IMR-90 (cell line): ENCODE results near the gene DGKZ. TPM values are rescaled to one million over a fixed set of nuclear protein-coding genes. Genes with fewer than 3 reads are reported as not detected.

Experiments used
- ATAC-seq: fragments of 200-7000 bp; cut with Tn5 transposase; 2 replicates; pipeline ENCODE4 v1.9.1; 2020; ENCODE audit warnings: low read depth, mild to moderate bottlenecking, moderate library complexity
- BruUV-seq: library from RNA; stranded (reverse); fragments of 400-500 nt; replicated peaks from 2 replicates; lab custom pipeline; 2021; lab: Mats Ljungman, UMichigan
- CTCF ChIA-PET: fragments of 300-600 bp; formaldehyde crosslinking; extraction: SDS; loops from one replicate; lab custom pipeline; 2021; ENCODE audit warnings: antibody characterized with exemption; lab: Yijun Ruan, JAX
- POLR2A ChIA-PET: fragments of 300-600 bp; sonication (Branson Sonifier 250); formaldehyde crosslinking; loops from one replicate; lab custom pipeline; 2022; ENCODE audit warnings: antibody characterized with exemption; ENCODE audit not compliant: unreplicated experiment; lab: Charles Lee
- DNase-seq: peaks from one replicate; pipeline ENCODE4 v3.0.0; 2013
- H2AFZ ChIP-seq: replicated peaks from 2 replicates; pipeline ENCODE3; 2013; ENCODE audit warnings: low read length, mild to moderate bottlenecking; ENCODE audit not compliant: poor library complexity
- H2AK5ac ChIP-seq: 2 replicates; pipeline ENCODE4 v1.6.1; 2013; ENCODE audit warnings: low read depth, low read length, inconsistent platforms
- H2AK9ac ChIP-seq: replicated peaks from 2 replicates; pipeline ENCODE3; 2013; ENCODE audit warnings: mild to moderate bottlenecking, low read depth, low read length, moderate library complexity; ENCODE audit not compliant: poor library complexity
- H2BK120ac ChIP-seq: 2 replicates; pipeline ENCODE4 v1.6.1; 2013; ENCODE audit warnings: low read depth, low read length, inconsistent platforms
- H2BK15ac ChIP-seq: 3 replicates; pipeline ENCODE4 v1.6.1; 2013; ENCODE audit warnings: low read depth, low read length, inconsistent platforms
- H2BK20ac ChIP-seq: 2 replicates; pipeline ENCODE4 v1.6.1; 2013; ENCODE audit warnings: low read depth, mild to moderate bottlenecking, inconsistent platforms, low read length, moderate library complexity
- H2BK5ac ChIP-seq: 2 replicates; pipeline ENCODE4 v1.6.1; 2013; ENCODE audit warnings: mild to moderate bottlenecking, low read depth, low read length, inconsistent platforms; ENCODE audit not compliant: poor library complexity, severe bottlenecking
- H3K14ac ChIP-seq: replicated peaks from 2 replicates; pipeline ENCODE4 v1.6.1; 2013; ENCODE audit warnings: low read depth, low read length, inconsistent platforms
- H3K18ac ChIP-seq: 2 replicates; pipeline ENCODE4 v1.6.1; 2013; ENCODE audit warnings: low read depth, low read length, control low read depth
- H3K23ac ChIP-seq: 2 replicates; pipeline ENCODE4 v1.6.1; 2013; ENCODE audit warnings: low read depth, low read length, inconsistent platforms
- H3K27ac ChIP-seq: 2 replicates; pipeline ENCODE4 v1.5.1; 2013; ENCODE audit warnings: mild to moderate bottlenecking, control low read depth, low read length; ENCODE audit not compliant: insufficient read depth
- H3K27me3 ChIP-seq: 2 replicates; pipeline ENCODE4 v1.6.1; 2013; ENCODE audit warnings: low read length; ENCODE audit not compliant: control insufficient read depth, insufficient read depth
- H3K36me3 ChIP-seq: 2 replicates; pipeline ENCODE4 v1.6.1; 2013; ENCODE audit warnings: low read length, mixed read lengths; ENCODE audit not compliant: control insufficient read depth, insufficient read depth
- H3K4ac ChIP-seq: 2 replicates; pipeline ENCODE4 v1.6.1; 2013; ENCODE audit warnings: low read depth, low read length, inconsistent platforms
- H3K4me1 ChIP-seq: 2 replicates; pipeline ENCODE4 v1.6.1; 2013; ENCODE audit warnings: low read length, mixed read lengths; ENCODE audit not compliant: control insufficient read depth, insufficient read depth
- H3K4me2 ChIP-seq: 2 replicates; pipeline ENCODE4 v1.6.1; 2013; ENCODE audit warnings: low read depth, mild to moderate bottlenecking, control low read depth, low read length, moderate library complexity
- H3K4me3 ChIP-seq: 2 replicates; pipeline ENCODE4 v1.5.1; 2013; ENCODE audit warnings: low read depth, mild to moderate bottlenecking, control low read depth, low read length, moderate library complexity; ENCODE audit not compliant: insufficient read depth
- H3K56ac ChIP-seq: 2 replicates; pipeline ENCODE4 v1.6.1; 2013; ENCODE audit warnings: low read length, inconsistent platforms; ENCODE audit not compliant: insufficient read depth; ENCODE audit errors: extremely low read depth
- H3K79me1 ChIP-seq, 2 experiments: 2 replicates each; pipeline ENCODE4 v1.6.1; 2013; ENCODE audit warnings: low read length in 2 of 2, inconsistent platforms in 1 of 2, low read depth in 1 of 2
- H3K9ac ChIP-seq: 2 replicates; pipeline ENCODE4 v1.6.1; 2013; ENCODE audit warnings: low read depth, low read length, control low read depth
- H3K9me1 ChIP-seq: 2 replicates; pipeline ENCODE4 v1.6.1; 2013; ENCODE audit warnings: low read length, inconsistent platforms; ENCODE audit not compliant: insufficient read depth
- H3K9me3 ChIP-seq: 2 replicates; pipeline ENCODE4 v1.6.1; 2013; ENCODE audit warnings: low read length; ENCODE audit not compliant: control insufficient read depth, insufficient read depth
- H4K20me1 ChIP-seq: 2 replicates; pipeline ENCODE4 v1.6.1; 2013; ENCODE audit warnings: low read length, inconsistent platforms; ENCODE audit not compliant: insufficient read depth
- H4K5ac ChIP-seq: 2 replicates; pipeline ENCODE4 v1.6.1; 2013; ENCODE audit warnings: mild to moderate bottlenecking, low read depth, low read length, control low read depth
- H4K8ac ChIP-seq, 2 experiments: 2 replicates each; pipeline ENCODE4 v1.6.1; 2013; ENCODE audit warnings: low read depth in 2 of 2, low read length in 2 of 2, control low read depth in 1 of 2, inconsistent platforms in 1 of 2
- H4K91ac ChIP-seq: 2 replicates; pipeline ENCODE4 v1.6.1; 2013; ENCODE audit warnings: low read depth, low read length, inconsistent platforms; ENCODE audit not compliant: insufficient read depth
- CEBPB ChIP-seq: IDR thresholded peaks from 2 replicates; pipeline ENCODE4 v1.6.1; 2012; ENCODE audit warnings: low read depth, low read length, improper control_type of control experiment
- CHD1 ChIP-seq: IDR thresholded peaks from 2 replicates; pipeline ENCODE4 v1.6.1; 2012; ENCODE audit warnings: low read depth, low read length, improper control_type of control experiment
- FOS ChIP-seq: fragments of 150-350 bp; IDR thresholded peaks from 2 replicates; pipeline ENCODE4 v1.6.1; 2016; ENCODE audit warnings: low read depth, low read length
- MAFK ChIP-seq: IDR thresholded peaks from 2 replicates; pipeline ENCODE4 v1.6.1; 2012; ENCODE audit warnings: low read depth, low read length, improper control_type of control experiment
- MAZ ChIP-seq: IDR thresholded peaks from 2 replicates; pipeline ENCODE4 v1.6.1; 2012; ENCODE audit warnings: low read depth, mild to moderate bottlenecking, low read length, improper control_type of control experiment, moderate library complexity, borderline replicate concordance
- POLR2A ChIP-seq: IDR thresholded peaks from 2 replicates; pipeline ENCODE4 v1.6.1; 2012; ENCODE audit warnings: mild to moderate bottlenecking, low read depth, low read length
- RCOR1 ChIP-seq: IDR thresholded peaks from 2 replicates; pipeline ENCODE4 v1.6.1; 2012; ENCODE audit warnings: mild to moderate bottlenecking, low read length, improper control_type of control experiment; ENCODE audit not compliant: insufficient replicate concordance
- WGBS, 2 experiments: methylation state at CpG; one replicate each; pipeline versions ENCODE4 v1.1.5 to v1.1.7; 2013; ENCODE audit warnings: missing lambda C conversion rate in 2 of 2; ENCODE audit not compliant: insufficient read length in 1 of 2; ENCODE audit errors: extremely low coverage in 2 of 2; 5-methylcytosine and 5-hydroxymethylcytosine counted together
- dilution Hi-C: fragments of 300-500 bp; cut with HindIII; formaldehyde crosslinking; loops from one replicate; pipeline ENCODE4 v1.14.3; 2018; ENCODE audit warnings: low sequenced_read_pairs; ENCODE audit not compliant: unreplicated experiment
- in situ Hi-C: fragments of 300-500 bp; cut with MboI; formaldehyde crosslinking; loops from 3 replicates; pipeline ENCODE4 v1.14.3; 2019; ENCODE audit warnings: low sequenced_read_pairs, inconsistent platforms, mixed read lengths
- intact Hi-C: fragments of 100-400 bp; cut with micrococcal nuclease; formaldehyde crosslinking; loops from 2 replicates; pipeline ENCODE4 v1.10.0; 2022
- polyA plus RNA-seq, 3 experiments: library from polyadenylated mRNA; depleted of rRNA; stranded (reverse); fragments of >200 nt; gene quantifications; 2 replicates each; pipeline ENCODE4 v1.2.3, GENCODE V29; 2012; ENCODE audit warnings: low replicate concordance in 1 of 3
- total RNA-seq: library from RNA; depleted of rRNA; stranded (reverse); fragments of >200 nt; gene quantifications from 2 replicates; pipeline ENCODE4 v1.2.3, GENCODE V29; 2012
- TF ChIP-seq, protein P1 (sequence below): conservative IDR thresholded peaks from 2 replicates; pipeline ENCODE4 v1.5.1; 2012; ENCODE audit warnings: mild to moderate bottlenecking, low read depth, low read length, improper control_type of control experiment

DGKZ gene
- total and polyA plus RNA-seq, 2 of the 4 experiments (the other 2 are of a cell fraction): 46.8 to 62.0 TPM

DNA sequence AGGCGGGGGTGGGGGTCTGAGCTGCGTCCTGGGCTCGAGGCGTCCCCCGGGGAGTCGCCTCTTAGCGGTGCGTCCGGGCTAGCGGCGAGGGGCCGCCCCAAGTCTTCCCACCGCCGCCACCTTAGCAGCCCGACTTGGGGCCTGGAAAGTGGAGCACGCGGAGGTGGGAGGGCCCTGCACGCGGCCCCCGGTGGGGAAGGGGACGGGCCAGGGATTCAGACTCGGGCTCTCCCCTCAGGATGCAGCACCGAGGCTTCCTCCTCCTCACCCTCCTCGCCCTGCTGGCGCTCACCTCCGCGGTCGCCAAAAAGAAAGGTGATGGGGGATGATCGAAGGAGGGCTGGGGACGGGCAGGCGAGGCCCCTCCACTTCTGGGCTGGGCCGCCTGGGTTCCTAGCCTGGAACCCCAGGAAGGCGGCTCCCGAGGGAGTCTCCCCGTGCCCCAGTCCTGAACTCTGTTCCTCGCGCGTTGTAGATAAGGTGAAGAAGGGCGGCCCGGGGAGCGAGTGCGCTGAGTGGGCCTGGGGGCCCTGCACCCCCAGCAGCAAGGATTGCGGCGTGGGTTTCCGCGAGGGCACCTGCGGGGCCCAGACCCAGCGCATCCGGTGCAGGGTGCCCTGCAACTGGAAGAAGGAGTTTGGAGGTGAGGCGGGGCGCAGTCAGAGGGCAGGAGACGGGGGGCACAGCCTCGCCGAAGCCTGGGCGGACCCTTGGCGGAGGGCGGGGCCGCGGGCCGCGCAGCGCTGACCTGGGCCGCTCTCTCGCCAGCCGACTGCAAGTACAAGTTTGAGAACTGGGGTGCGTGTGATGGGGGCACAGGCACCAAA, 34.8 kb downstream of the DGKZ start:
- Histone ChIP-seq H4K20me1 (no peaks in the 10 kb centered on the region), H2AFZ (peak overlapping the region; percentile 78), H3K4me1 (peaks cover 8% of the 10 kb centered on the region), H3K9me3 (no peaks in the 10 kb centered on the region), H2AK9ac (peak overlapping the region; percentile 77), H3K9me1 (0 out of 2 replicates have a peak, but pooled peaks cover 5% of the 10 kb centered on the region), H3K56ac (no peak overlapping the region), H2BK5ac (no peak overlapping the region), H4K8ac (peak overlapping the region; percentile 70 to 76; a peak in 2 of 4 replicates), H3K27me3 (no peaks in the 10 kb centered on the region), H3K79me1 (peaks cover 0 to 11% of the 10 kb centered on the region in 2 experiments; a peak in 2 of 4 replicates), H4K5ac (peak overlapping the region; percentile 2; the same call in 1 of the 2 replicates), H3K27ac (peak overlapping the region; percentile 0; the same call in 1 of the 2 replicates), H3K18ac (no peak overlapping the region; the same call in 1 of the 2 replicates), H2AK5ac (peak overlapping the region; percentile 24; the same call in 1 of the 2 replicates), H3K23ac (peak overlapping the region; percentile 49; the same call in 1 of the 2 replicates), H3K9ac (peak overlapping the region; percentile 29; the same call in 1 of the 2 replicates), H2BK15ac (no peak overlapping the region), H4K91ac (peak overlapping the region; percentile 56), H3K4me3 (peak overlapping the region; percentile 30), H3K14ac (peak overlapping the region; percentile 63), H3K4ac (peak overlapping the region; percentile 72), H2BK120ac (peak overlapping the region; percentile 27; the same call in 1 of the 2 replicates), H2BK20ac (no peak overlapping the region; the same call in 1 of the 2 replicates), H3K36me3 (no peaks in the 10 kb centered on the region; the same call in 1 of the 2 replicates), H3K4me2 (peak overlapping the region; percentile 35)
- ATAC-seq (peak; percentile 28), DNase-seq (no peak)
- CTCF ChIA-PET: interaction anchor here (1.5 kb wide), 1 partner anchor 10 kb away, joined by 4 read pairs; the partner anchor contains the start of gene CHRM4
- dilution Hi-C loops: no loop called here
- WGBS, 2 experiments: 17% methylated on average over 24 of the region's 66 CpGs; no CpG with 5 or more reads in 1 of the 2 experiments
- intact Hi-C loops: loop anchor here (10.0 kb wide), 1 partner anchor 303 kb away; no protein-coding TSS in a partner anchor
- no peak for TF ChIP-seq FOS
- TF ChIP-seq RCOR1: no peak
- no peak; the same call in 1 of the 2 replicates for TF ChIP-seq MAZ
- TF ChIP-seq, protein P1, sequence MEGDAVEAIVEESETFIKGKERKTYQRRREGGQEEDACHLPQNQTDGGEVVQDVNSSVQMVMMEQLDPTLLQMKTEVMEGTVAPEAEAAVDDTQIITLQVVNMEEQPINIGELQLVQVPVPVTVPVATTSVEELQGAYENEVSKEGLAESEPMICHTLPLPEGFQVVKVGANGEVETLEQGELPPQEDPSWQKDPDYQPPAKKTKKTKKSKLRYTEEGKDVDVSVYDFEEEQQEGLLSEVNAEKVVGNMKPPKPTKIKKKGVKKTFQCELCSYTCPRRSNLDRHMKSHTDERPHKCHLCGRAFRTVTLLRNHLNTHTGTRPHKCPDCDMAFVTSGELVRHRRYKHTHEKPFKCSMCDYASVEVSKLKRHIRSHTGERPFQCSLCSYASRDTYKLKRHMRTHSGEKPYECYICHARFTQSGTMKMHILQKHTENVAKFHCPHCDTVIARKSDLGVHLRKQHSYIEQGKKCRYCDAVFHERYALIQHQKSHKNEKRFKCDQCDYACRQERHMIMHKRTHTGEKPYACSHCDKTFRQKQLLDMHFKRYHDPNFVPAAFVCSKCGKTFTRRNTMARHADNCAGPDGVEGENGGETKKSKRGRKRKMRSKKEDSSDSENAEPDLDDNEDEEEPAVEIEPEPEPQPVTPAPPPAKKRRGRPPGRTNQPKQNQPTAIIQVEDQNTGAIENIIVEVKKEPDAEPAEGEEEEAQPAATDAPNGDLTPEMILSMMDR: no peak
- no peak for TF ChIP-seq POLR2A
- no peak for TF ChIP-seq CHD1
- no peak for TF ChIP-seq MAFK
- TF ChIP-seq CEBPB: no peak
- POLR2A ChIA-PET: no interaction called here
- BruUV-seq: TSS peak; percentile 93
- in situ Hi-C loops: no loop called here
